GM12878 (cell line): ENCODE data around the gene LPIN3.

Experiments
- CBFB ChIP-seq: IDR thresholded peaks from 2 replicates; pipeline ENCODE4 v1.6.1; 2016; ENCODE audit warnings: antibody characterized with exemption, low read depth
- CTCF ChIP-seq, 3 experiments: IDR thresholded peaks in 2 of 3; conservative IDR thresholded peaks in 1 of 3; 2 replicates each; pipeline ENCODE4 v1.5.1; 2011; ENCODE audit warnings: low read depth in 3 of 3, low read length in 3 of 3, mild to moderate bottlenecking in 3 of 3, control low read depth in 2 of 3, moderate library complexity in 2 of 3, inconsistent platforms in 1 of 3, mixed read lengths in 1 of 3; ENCODE audit not compliant: control insufficient read depth in 2 of 3, insufficient read depth in 1 of 3; ENCODE audit errors: extremely low read depth in 1 of 3
- EGR1 ChIP-seq, 2 experiments: IDR thresholded peaks; 1 replicate in 1 of 2; 2 replicates in 1 of 2; pipeline ENCODE4 v1.6.1; 2011 to 2012; ENCODE audit warnings: low read depth in 2 of 2, low read length in 2 of 2, borderline replicate concordance in 1 of 2, mild to moderate bottlenecking in 1 of 2, moderate library complexity in 1 of 2
- FOXK2 ChIP-seq: fragments of 450-650 bp; IDR thresholded peaks from 2 replicates; pipeline ENCODE4 v1.6.1; 2017; ENCODE audit warnings: mild to moderate bottlenecking, moderate library complexity
- FOXM1 ChIP-seq: IDR thresholded peaks from 2 replicates; pipeline ENCODE4 v1.6.1; 2012; ENCODE audit warnings: low read depth, mild to moderate bottlenecking, inconsistent platforms, low read length, moderate library complexity
- MEF2A ChIP-seq: IDR thresholded peaks from 2 replicates; pipeline ENCODE4 v1.6.1; 2011; ENCODE audit warnings: low read depth, mild to moderate bottlenecking, low read length, moderate library complexity; ENCODE audit not compliant: insufficient read depth
- STAT1 ChIP-seq: fragments of 450-650 bp; conservative IDR thresholded peaks from 2 replicates; pipeline ENCODE4 v1.6.1; 2014; ENCODE audit warnings: antibody characterized with exemption, mild to moderate bottlenecking
- ZBTB11 ChIP-seq: fragments of 450-650 bp; formaldehyde crosslinking; IDR thresholded peaks from 2 replicates; pipeline ENCODE4 v1.5.0; 2022; ENCODE audit warnings: mild to moderate bottlenecking, missing genetic modification characterization
- TF ChIP-seq, protein P1 (sequence below): IDR thresholded peaks from 2 replicates; pipeline ENCODE4 v1.6.1; 2012; ENCODE audit warnings: low read depth, low read length, improper control_type of control experiment

GRCh38 chr20:41307021-41307420 lies 33.6 kb upstream of the LPIN3 start:
- TF ChIP-seq CBFB (no peak), FOXK2 (no peak), EGR1 (IDR thresholded peaks at IDR 0.05; ENCODE audit: borderline replicate concordance in 1 of 2, low read depth in 2 of 2, low read length in 2 of 2) (no peak), STAT1 (no peak), CTCF (IDR thresholded peaks at IDR 0.05 in 2 of 3, conservative IDR thresholded peaks at IDR 0.05 in 1 of 3; ENCODE audit: control insufficient read depth in 2 of 3, extremely low read depth in 1 of 3, insufficient read depth in 1 of 3, low read depth in 3 of 3, low read length in 3 of 3) (no peak), MEF2A (no peak), FOXM1 (no peak), ZBTB11 (CRISPR knock-in tag) (no peak)
- TF ChIP-seq, protein P1, sequence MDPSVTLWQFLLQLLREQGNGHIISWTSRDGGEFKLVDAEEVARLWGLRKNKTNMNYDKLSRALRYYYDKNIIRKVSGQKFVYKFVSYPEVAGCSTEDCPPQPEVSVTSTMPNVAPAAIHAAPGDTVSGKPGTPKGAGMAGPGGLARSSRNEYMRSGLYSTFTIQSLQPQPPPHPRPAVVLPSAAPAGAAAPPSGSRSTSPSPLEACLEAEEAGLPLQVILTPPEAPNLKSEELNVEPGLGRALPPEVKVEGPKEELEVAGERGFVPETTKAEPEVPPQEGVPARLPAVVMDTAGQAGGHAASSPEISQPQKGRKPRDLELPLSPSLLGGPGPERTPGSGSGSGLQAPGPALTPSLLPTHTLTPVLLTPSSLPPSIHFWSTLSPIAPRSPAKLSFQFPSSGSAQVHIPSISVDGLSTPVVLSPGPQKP = no peak
